ENCODE measurements around the gene TEPSIN.

- TF ChIP-seq CTCF (IDR thresholded peaks at IDR 0.05) (no peak), POLR2A (IDR thresholded peaks at IDR 0.05) (no peak), POLR2AphosphoS5 (IDR thresholded peaks at IDR 0.05) (no peak)
Observed at GRCh38 chr17:81228420-81228819, 10.4 kb downstream of the TEPSIN start.
